ENCODE results near the gene TSPAN14.

- TF ChIP-seq, protein P1, sequence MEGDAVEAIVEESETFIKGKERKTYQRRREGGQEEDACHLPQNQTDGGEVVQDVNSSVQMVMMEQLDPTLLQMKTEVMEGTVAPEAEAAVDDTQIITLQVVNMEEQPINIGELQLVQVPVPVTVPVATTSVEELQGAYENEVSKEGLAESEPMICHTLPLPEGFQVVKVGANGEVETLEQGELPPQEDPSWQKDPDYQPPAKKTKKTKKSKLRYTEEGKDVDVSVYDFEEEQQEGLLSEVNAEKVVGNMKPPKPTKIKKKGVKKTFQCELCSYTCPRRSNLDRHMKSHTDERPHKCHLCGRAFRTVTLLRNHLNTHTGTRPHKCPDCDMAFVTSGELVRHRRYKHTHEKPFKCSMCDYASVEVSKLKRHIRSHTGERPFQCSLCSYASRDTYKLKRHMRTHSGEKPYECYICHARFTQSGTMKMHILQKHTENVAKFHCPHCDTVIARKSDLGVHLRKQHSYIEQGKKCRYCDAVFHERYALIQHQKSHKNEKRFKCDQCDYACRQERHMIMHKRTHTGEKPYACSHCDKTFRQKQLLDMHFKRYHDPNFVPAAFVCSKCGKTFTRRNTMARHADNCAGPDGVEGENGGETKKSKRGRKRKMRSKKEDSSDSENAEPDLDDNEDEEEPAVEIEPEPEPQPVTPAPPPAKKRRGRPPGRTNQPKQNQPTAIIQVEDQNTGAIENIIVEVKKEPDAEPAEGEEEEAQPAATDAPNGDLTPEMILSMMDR (IDR thresholded peaks at IDR 0.05) = no peak
- TF ChIP-seq POLR2A (IDR thresholded peaks at IDR 0.05) = no peak
- TF ChIP-seq POLR2AphosphoS5 (IDR thresholded peaks at IDR 0.05) = no peak
- TF ChIP-seq EP300 (IDR thresholded peaks at IDR 0.05) = no peak
Observed at GRCh38 chr10:80520661-80521470, 66.8 kb downstream of the TSPAN14 start.
